Effector memory CD4-positive, alpha-beta T cell (primary cell): ENCODE results near the gene AEN.

Source experiments
- DNase-seq, 3 donors: peaks; one replicate each; pipeline ENCODE4 v3.0.0-alpha.2; 2020
- H3K27ac ChIP-seq: 2 replicates; pipeline ENCODE4 v1.7.0; 2013; ENCODE audit warnings: mild to moderate bottlenecking, low read length, moderate library complexity; ENCODE audit not compliant: insufficient read depth, poor library complexity, severe bottlenecking
- H3K27me3 ChIP-seq: replicated peaks from 2 replicates; pipeline ENCODE4 v1.7.0; 2013; ENCODE audit warnings: mild to moderate bottlenecking, low read length; ENCODE audit not compliant: insufficient read depth, control insufficient read depth, poor library complexity, severe bottlenecking
- H3K36me3 ChIP-seq: 2 replicates; pipeline ENCODE4 v1.7.0; 2013; ENCODE audit warnings: mild to moderate bottlenecking, low read length, moderate library complexity; ENCODE audit not compliant: control insufficient read depth, insufficient read depth
- H3K4me1 ChIP-seq: 2 replicates; pipeline ENCODE4 v1.7.0; 2013; ENCODE audit warnings: low read length, mild to moderate bottlenecking; ENCODE audit not compliant: control insufficient read depth, insufficient read depth, poor library complexity, severe bottlenecking
- H3K4me3 ChIP-seq: 2 replicates; pipeline ENCODE4 v1.7.0; 2013; ENCODE audit warnings: low read length, low read depth, mild to moderate bottlenecking; ENCODE audit not compliant: insufficient read depth, poor library complexity, severe bottlenecking
- H3K9me3 ChIP-seq: 2 replicates; pipeline ENCODE4 v1.7.0; 2013; ENCODE audit warnings: mild to moderate bottlenecking, low read length, moderate library complexity; ENCODE audit not compliant: control insufficient read depth

Gene AEN

GRCh38 chr15:88603885-88604284, 17.3 kb upstream of the AEN start:
- no peak for DNase-seq
- H3K4me1 ChIP-seq = peaks cover 18% of the 10 kb centered on the region
- no peak overlapping the region for H3K27ac ChIP-seq
- no peaks in the 10 kb centered on the region for H3K36me3 ChIP-seq
- no peak overlapping the region for H3K4me3 ChIP-seq
- H3K9me3 ChIP-seq = no peaks in the 10 kb centered on the region
- H3K27me3 ChIP-seq = peaks cover 42% of the 10 kb centered on the region

GRCh38 chr15:88604381-88605188, 16.6 kb upstream of the AEN start:
- DNase-seq = no peak
- peaks cover 42% of the 10 kb centered on the region for H3K27me3 ChIP-seq
- H3K27ac ChIP-seq = no peak overlapping the region
- no peaks in the 10 kb centered on the region for H3K36me3 ChIP-seq
- H3K4me3 ChIP-seq = peak overlapping the region; percentile 33
- peaks cover 18% of the 10 kb centered on the region for H3K4me1 ChIP-seq
- H3K9me3 ChIP-seq = no peaks in the 10 kb centered on the region

- Histone ChIP-seq H3K4me1 (peaks cover 18% of the 10 kb centered on the region), H3K36me3 (no peaks in the 10 kb centered on the region), H3K9me3 (no peaks in the 10 kb centered on the region), H3K27me3 (peaks cover 44% of the 10 kb centered on the region), H3K4me3 (peak overlapping the region; percentile 33), H3K27ac (no peak overlapping the region)
- DNase-seq = peak in 1 of 3 donors; percentile 27
Observed at GRCh38 chr15:88605189-88606069, 15.7 kb upstream of the AEN start.

- H3K36me3 ChIP-seq = no peaks in the 10 kb centered on the region
- H3K27ac ChIP-seq = no peak overlapping the region
- H3K27me3 ChIP-seq = peaks cover 46% of the 10 kb centered on the region
- H3K4me1 ChIP-seq = peaks cover 18% of the 10 kb centered on the region
- DNase-seq = no peak
- H3K4me3 ChIP-seq = no peak overlapping the region
- H3K9me3 ChIP-seq = no peaks in the 10 kb centered on the region
Observed at GRCh38 chr15:88606070-88606794, 14.9 kb upstream of the AEN start.

GRCh38 chr15:88607951-88608350, 13.2 kb upstream of the AEN start:
- no peak for DNase-seq
- peaks cover 46% of the 10 kb centered on the region for H3K27me3 ChIP-seq
- H3K9me3 ChIP-seq = no peaks in the 10 kb centered on the region
- H3K4me1 ChIP-seq = peaks cover 18% of the 10 kb centered on the region
- no peak overlapping the region for H3K4me3 ChIP-seq
- H3K27ac ChIP-seq = no peak overlapping the region
- no peaks in the 10 kb centered on the region for H3K36me3 ChIP-seq

- Histone ChIP-seq H3K4me3 (no peak overlapping the region), H3K36me3 (no peaks in the 10 kb centered on the region), H3K9me3 (no peaks in the 10 kb centered on the region), H3K27me3 (peaks cover 44% of the 10 kb centered on the region), H3K27ac (no peak overlapping the region), H3K4me1 (peaks cover 18% of the 10 kb centered on the region)
- DNase-seq = no peak
Observed at GRCh38 chr15:88608607-88609181, 12.4 kb upstream of the AEN start.

- H3K36me3 ChIP-seq = no peaks in the 10 kb centered on the region
- peaks cover 14% of the 10 kb centered on the region for H3K4me1 ChIP-seq
- DNase-seq = no peak
- H3K9me3 ChIP-seq = no peaks in the 10 kb centered on the region
- peaks cover 36% of the 10 kb centered on the region for H3K27me3 ChIP-seq
- H3K27ac ChIP-seq = no peak overlapping the region
- no peak overlapping the region for H3K4me3 ChIP-seq
Observed at GRCh38 chr15:88609344-88610090, 11.6 kb upstream of the AEN start.

GRCh38 chr15:88610701-88611231, 10.4 kb upstream of the AEN start:
- DNase-seq = no peak
- H3K27me3 ChIP-seq = peaks cover 23% of the 10 kb centered on the region
- peaks cover 1% of the 10 kb centered on the region for H3K4me1 ChIP-seq
- no peak overlapping the region for H3K4me3 ChIP-seq
- no peaks in the 10 kb centered on the region for H3K36me3 ChIP-seq
- no peaks in the 10 kb centered on the region for H3K9me3 ChIP-seq
- no peak overlapping the region for H3K27ac ChIP-seq
